CD4-positive, alpha-beta T cell treated with Interleukin-2 at 100 ng/mL for 4 hours (primary cell): ENCODE measurements around the gene SH3D21.

Experiments
- DNase-seq: peaks from one replicate; pipeline ENCODE4 v3.0.0-alpha.2; 2020; ENCODE audit warnings: low spot score

The SH3D21 gene

DNA sequence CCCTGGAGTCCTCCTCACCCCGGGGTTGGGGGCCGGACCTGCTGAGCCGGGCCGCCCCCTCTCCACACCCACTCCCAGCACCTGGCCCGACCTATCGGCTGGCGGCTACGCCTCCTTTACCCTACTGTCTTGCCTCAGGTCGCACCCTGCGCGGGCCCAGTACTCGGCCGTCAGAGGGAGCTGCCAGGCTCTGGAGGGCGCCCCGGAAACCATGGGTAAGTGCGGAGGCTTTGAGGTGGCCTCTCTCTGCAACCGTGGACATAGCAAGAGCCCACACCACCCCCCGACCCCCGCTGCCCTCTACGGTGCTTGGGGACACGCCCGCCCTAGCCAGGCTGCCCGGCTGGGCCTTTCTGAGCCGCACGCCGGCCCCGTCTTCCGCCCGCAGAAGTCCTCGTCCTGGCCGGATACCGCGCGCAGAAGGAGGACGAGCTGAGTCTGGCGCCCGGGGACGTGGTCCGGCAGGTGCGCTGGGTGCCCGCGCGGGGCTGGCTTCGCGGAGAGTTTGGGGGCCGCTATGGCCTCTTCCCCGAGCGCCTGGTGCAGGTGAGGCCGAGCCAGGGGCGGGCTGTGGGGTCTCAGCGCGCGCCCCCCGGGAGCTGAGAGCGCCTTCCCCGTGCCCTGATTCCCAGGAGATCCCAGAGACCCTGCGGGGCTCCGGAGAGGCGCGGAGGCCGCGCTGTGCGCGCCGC is at the start of gene SH3D21:
TSS of gene SH3D21 (plus strand) at position 159 of the 692 bp plus-strand sequence. CDS start at position 212, 53 bp downstream.
- peak; percentile 50 for DNase-seq

GRCh38 chr1:36256558-36257374 is 49.4 kb upstream of the SH3D21 start:
- DNase-seq: no peak

DNA sequence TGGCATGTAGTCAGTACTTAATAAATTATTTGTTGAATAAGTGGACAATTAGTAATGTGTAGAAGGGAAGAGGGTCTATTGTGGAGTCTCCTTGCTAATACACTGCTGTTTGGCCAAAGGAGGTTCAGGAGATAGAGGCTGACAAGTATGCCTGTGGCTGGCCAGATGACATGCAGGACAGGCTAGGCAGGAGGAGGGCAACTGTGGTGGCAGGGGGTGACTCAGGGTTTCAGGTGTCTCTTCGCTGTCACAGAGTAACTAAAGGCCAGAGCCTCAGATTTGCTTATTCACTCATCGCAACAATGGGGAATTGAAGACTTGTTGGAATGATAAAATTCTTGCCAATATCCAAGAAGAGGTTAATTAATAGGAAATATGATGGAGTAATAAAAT is 48.8 kb upstream of the SH3D21 start:
- no peak for DNase-seq

GRCh38 chr1:36258960-36259344 is 47.2 kb upstream of the SH3D21 start:
- DNase-seq: no peak

DNA sequence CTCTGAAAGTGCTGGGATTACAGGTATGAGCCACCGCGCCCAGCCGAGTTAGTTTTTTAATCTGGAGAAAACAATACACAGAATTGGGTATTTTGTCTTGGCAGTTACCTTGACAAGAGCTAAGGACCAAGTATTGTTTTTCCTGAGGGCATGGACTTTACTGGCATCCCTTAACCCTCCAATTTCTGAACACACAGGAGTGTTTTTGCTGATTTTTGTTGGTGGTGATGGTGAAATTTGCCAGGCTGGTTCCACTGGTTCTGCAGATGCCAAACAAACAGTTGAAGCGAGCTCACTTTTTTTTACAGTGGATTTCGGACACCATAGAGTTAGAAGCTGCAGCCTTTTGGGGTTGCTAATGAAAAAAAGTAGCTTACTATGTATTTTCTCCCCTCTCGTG is 37.2 kb upstream of the SH3D21 start:
- no peak for DNase-seq

DNA sequence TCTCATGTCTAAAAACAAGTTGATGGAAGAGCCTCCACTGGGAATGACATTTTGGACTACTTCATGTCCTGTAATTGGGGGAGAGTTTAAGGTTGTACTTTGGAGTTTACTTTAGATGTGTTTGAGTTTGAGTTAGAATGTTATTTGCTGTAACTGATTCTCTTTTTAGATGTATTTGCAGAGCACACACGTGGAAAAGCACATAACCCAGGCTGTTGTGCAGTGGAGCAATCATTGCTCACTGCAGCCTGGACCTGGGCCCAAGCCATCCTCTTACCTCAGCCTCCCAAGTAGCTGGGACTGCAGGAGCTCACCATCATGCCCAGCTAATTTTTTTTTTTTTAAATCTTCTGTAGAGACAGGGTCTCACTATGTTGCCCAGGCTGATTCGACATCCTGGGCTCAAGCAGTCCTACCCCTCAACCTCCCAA is 36.7 kb upstream of the SH3D21 start:
- no peak for DNase-seq

DNA sequence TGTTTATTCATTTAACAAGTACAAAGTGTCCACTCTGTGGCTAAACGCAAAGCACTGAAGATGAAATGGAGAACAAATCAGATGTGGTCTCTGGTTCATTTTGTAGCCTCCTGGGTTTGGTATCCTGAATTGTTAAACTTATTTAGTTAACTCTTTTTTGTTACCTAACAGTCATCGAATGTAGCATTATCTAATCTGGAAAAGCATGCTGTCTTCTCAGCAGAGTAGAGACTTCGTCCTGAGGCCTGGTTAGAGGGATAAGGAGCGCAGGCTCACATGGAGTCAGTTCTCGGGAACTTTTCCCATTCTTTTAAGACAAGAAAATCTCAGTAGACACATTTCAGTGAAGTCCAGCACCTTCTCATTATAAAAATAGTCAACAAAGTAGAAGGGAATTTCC is 33.1 kb upstream of the SH3D21 start:
- DNase-seq: no peak

DNA sequence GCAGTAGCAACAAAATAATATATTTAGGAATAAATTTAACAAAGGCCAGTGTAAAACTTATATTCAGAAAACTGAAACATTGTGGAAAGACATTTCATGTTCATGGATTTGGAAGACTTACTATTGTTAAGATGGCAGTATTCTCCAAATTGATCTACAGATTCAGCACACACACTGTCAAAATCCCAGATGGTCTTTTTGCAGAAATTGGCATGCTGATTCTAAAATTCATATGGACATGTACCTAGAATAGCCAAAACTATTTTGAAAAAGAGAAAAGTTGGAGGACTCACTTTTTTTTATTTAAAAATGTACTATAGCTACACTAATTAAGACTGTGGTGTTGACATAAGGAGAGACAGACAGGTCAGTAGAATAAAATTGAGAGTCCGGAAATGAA is 32.0 kb upstream of the SH3D21 start:
- DNase-seq: no peak

DNA sequence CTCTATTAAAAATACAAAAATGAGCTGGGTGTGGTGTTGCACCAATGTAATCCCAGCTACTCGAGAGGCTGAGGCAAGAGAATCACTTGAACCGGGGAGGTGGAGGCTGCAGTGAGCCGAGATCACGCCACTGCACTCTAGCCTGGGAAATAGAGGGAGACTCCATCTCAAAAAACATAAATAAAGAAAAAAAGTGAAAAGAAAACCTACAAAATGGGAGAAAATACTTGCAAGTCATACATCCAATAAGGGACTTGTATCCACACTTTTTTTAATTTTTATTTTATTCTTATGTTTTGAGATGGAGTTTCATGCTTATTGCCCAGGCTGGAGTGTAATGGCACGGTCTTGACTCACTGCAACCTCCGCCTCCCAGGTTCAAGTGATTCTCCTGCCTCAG is 29.5 kb upstream of the SH3D21 start:
- DNase-seq: no peak

GRCh38 chr1:36279110-36279788 is 26.9 kb upstream of the SH3D21 start:
- DNase-seq: no peak

GRCh38 chr1:36279789-36280296 is 26.3 kb upstream of the SH3D21 start:
- no peak for DNase-seq

- no peak for DNase-seq
Observed at GRCh38 chr1:36284061-36284460, 22.1 kb upstream of the SH3D21 start.

DNA sequence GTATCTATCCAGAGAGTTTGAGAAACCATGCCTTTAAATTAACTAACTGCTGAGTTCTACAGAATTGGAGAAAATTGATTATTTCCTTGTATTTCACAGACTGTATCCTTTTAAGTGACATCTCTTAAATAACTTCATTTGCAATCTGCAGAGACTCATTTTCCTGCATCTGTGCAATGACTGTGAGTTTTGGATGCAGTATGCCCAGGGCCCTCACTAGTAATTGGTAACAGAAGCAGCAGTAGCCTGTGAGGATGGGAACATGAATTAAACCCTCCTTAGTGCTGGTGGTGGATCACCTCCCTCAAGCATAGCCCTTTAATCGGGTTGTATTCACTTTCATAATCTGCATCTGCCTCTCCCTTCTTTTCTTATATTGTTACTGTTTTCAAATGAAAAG is 21.7 kb upstream of the SH3D21 start:
- DNase-seq: no peak

GRCh38 chr1:36285443-36286101 is 20.6 kb upstream of the SH3D21 start:
- DNase-seq: peak; percentile 81

GRCh38 chr1:36286802-36287201 is 19.4 kb upstream of the SH3D21 start:
- DNase-seq: no peak

- no peak for DNase-seq
Observed at GRCh38 chr1:36287595-36287994, 18.6 kb upstream of the SH3D21 start.

GRCh38 chr1:36295390-36295789 is 10.8 kb upstream of the SH3D21 start:
- no peak for DNase-seq

- DNase-seq: no peak
Observed at GRCh38 chr1:36297062-36297461, 9.1 kb upstream of the SH3D21 start.

- no peak for DNase-seq
Observed at GRCh38 chr1:36298640-36299039, 7.5 kb upstream of the SH3D21 start.

DNA sequence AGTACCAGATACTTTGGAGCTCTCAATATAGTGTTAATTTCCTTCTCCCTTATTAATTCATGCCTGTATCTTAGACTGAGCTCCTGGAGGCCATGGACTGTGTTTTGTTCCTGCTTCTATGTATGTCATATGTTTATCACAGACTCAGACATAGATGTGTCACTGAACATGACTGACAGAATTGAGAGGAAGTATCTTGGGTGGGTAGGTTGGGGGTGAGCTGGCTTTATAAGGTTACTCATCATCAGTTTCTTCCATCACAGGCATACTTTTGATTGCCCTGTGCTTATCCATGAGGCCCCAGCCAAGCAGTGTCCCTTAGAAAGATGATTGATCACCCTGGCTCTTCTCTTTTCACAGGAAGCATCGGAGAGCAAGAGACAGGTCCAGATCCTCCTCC is 5.6 kb upstream of the SH3D21 start:
- DNase-seq: peak; percentile 11

- no peak for DNase-seq
Observed at GRCh38 chr1:36301220-36301619, 4.9 kb upstream of the SH3D21 start.

GRCh38 chr1:36303244-36303643 is 2.9 kb upstream of the SH3D21 start:
- no peak for DNase-seq
